Panc1 (cell line): ENCODE results near the gene KCND1. TPM values are rescaled to one million over a fixed set of nuclear protein-coding genes. Genes with fewer than 3 reads are reported as not detected.

ENCODE experiments used
- ATAC-seq: fragments of 200-7000 bp; cut with Tn5 transposase; 2 replicates; pipeline ENCODE4 v1.9.1; 2020; ENCODE audit warnings: mild to moderate bottlenecking, moderate library complexity
- BruUV-seq: library from RNA; stranded (reverse); fragments of 400-500 nt; replicated peaks from 2 replicates; lab custom pipeline; 2021; lab: Mats Ljungman, UMichigan
- CTCF ChIA-PET: fragments of 300-600 bp; sonication (Branson Sonifier 250); formaldehyde crosslinking; loops from one replicate; lab custom pipeline; 2022; ENCODE audit warnings: antibody characterized with exemption; lab: Charles Lee
- POLR2A ChIA-PET: fragments of 300-600 bp; sonication (Branson Sonifier 250); formaldehyde crosslinking; loops from one replicate; lab custom pipeline; 2022; ENCODE audit warnings: antibody characterized with exemption; lab: Charles Lee
- DNase-seq: peaks from one replicate; pipeline ENCODE4 v3.0.0-alpha.2; 2010; ENCODE audit warnings: low read depth, low spot score
- H3K27ac ChIP-seq: 2 replicates; pipeline ENCODE4 v1.5.1; 2011; ENCODE audit warnings: mild to moderate bottlenecking, low read length, inconsistent platforms
- H3K27me3 ChIP-seq: fragments of 200-500 bp; sonication (Bioruptor generic); 2 replicates; pipeline ENCODE4 v1.6.0; 2014; ENCODE audit warnings: low read length, inconsistent platforms; ENCODE audit not compliant: control insufficient read depth, insufficient read depth
- H3K36me3 ChIP-seq: fragments of 200-500 bp; sonication (Bioruptor generic); 2 replicates; pipeline ENCODE4 v1.5.1; 2014; ENCODE audit warnings: inconsistent platforms, mild to moderate bottlenecking, low read length, moderate library complexity; ENCODE audit not compliant: control insufficient read depth, insufficient read depth
- H3K4me1 ChIP-seq: 2 replicates; pipeline ENCODE4 v1.5.1; 2011; ENCODE audit warnings: inconsistent platforms, mild to moderate bottlenecking, low read length, moderate library complexity; ENCODE audit not compliant: control insufficient read depth, insufficient read depth
- H3K4me3 ChIP-seq, 2 experiments: 2 replicates each; pipeline ENCODE4 v1.5.1; 2011 to 2012; ENCODE audit warnings: low read depth in 2 of 2, low read length in 2 of 2, mild to moderate bottlenecking in 2 of 2, inconsistent platforms in 1 of 2, moderate library complexity in 1 of 2
- H3K9me3 ChIP-seq: fragments of 200-500 bp; sonication (Bioruptor generic); 2 replicates; pipeline ENCODE4 v1.5.1; 2014; ENCODE audit warnings: low read depth, mild to moderate bottlenecking, inconsistent platforms, low read length, moderate library complexity; ENCODE audit not compliant: control insufficient read depth, insufficient read depth
- CTCF ChIP-seq: fragments of 450-650 bp; IDR thresholded peaks from 2 replicates; pipeline ENCODE4 v1.5.1; 2017; ENCODE audit warnings: mild to moderate bottlenecking
- POLR2AphosphoS5 ChIP-seq: IDR thresholded peaks from 2 replicates; pipeline ENCODE4 v1.6.1; 2012; ENCODE audit warnings: mild to moderate bottlenecking, low read depth, low read length, moderate library complexity
- REST ChIP-seq, 2 experiments: IDR thresholded peaks; 2 replicates each; pipeline ENCODE4 v1.6.1; 2011 to 2012; ENCODE audit warnings: low read depth in 2 of 2, control low read depth in 1 of 2, low read length in 1 of 2, mild to moderate bottlenecking in 1 of 2, moderate library complexity in 1 of 2; ENCODE audit not compliant: insufficient read depth in 1 of 2
- SIN3A ChIP-seq: IDR thresholded peaks from 2 replicates; pipeline ENCODE4 v1.6.1; 2012; ENCODE audit warnings: low read depth, mild to moderate bottlenecking, low read length, moderate library complexity, borderline replicate concordance; ENCODE audit not compliant: insufficient read depth
- TCF7L2 ChIP-seq: IDR thresholded peaks from 2 replicates; pipeline ENCODE4 v1.6.1; 2011; ENCODE audit warnings: mild to moderate bottlenecking, low read depth, low read length, inconsistent platforms
- in situ Hi-C: cut with HindIII; loops from 2 replicates; pipeline ENCODE4 v1.10.0; 2016; ENCODE audit warnings: low sequenced_read_pairs, low pct_unique_long_range_greater_than_20kb
- intact Hi-C: fragments of 100-400 bp; cut with micrococcal nuclease; formaldehyde crosslinking; loops from one replicate; pipeline ENCODE4 v1.10.0; 2022; ENCODE audit not compliant: unreplicated experiment
- total RNA-seq: library from RNA; stranded (reverse); gene quantifications from one replicate; pipeline ENCODE4 v1.2.1, GENCODE V29; 2021; ENCODE audit not compliant: unreplicated experiment

The KCND1 gene
- total RNA-seq, 1 experiment from 2014 or later, result 5.5 TPM

- peak overlapping the region; percentile 72 for H3K27ac ChIP-seq
- H3K36me3 ChIP-seq, result peaks cover 13% of the 10 kb centered on the region
- no TSS peak for BruUV-seq
- intact Hi-C loops, result no loop called here
- H3K9me3 ChIP-seq, result no peaks in the 10 kb centered on the region
- H3K4me1 ChIP-seq, result peaks cover 8% of the 10 kb centered on the region
- POLR2A ChIA-PET, result no interaction called here
- peak overlapping the region; percentile 76 to 88 for H3K4me3 ChIP-seq
- DNase-seq, result no peak
- H3K27me3 ChIP-seq, result no peaks in the 10 kb centered on the region
- ATAC-seq, result peak; percentile 38
- TF ChIP-seq SIN3A (0 out of 2 replicates have a peak, but pooled peaks have one; percentile 17), CTCF (no peak), POLR2AphosphoS5 (no peak), REST (IDR thresholded peaks at IDR 0.05; ENCODE audit: insufficient read depth in 1 of 2, low read depth in 2 of 2, low read length in 1 of 2) (no peak), TCF7L2 (no peak)
- in situ Hi-C loops, result no loop called here
- CTCF ChIA-PET, result interaction anchor here (0.6 kb wide), 1 partner anchor 43 kb away, joined by 3 read pairs; no protein-coding TSS in a partner anchor
Measured at GRCh38 chrX:48919360-48919841, 52.2 kb downstream of the KCND1 start.

- intact Hi-C loops (no loop called here), in situ Hi-C loops (no loop called here)
- Histone ChIP-seq H3K9me3 (no peaks in the 10 kb centered on the region), H3K4me1 (peaks cover 8% of the 10 kb centered on the region), H3K27me3 (no peaks in the 10 kb centered on the region), H3K36me3 (peaks cover 13% of the 10 kb centered on the region), H3K27ac (peak within 1 kb of the TSS; percentile 94), H3K4me3 (peak within 1 kb of the TSS; percentile 76 to 88)
- no TSS peak for BruUV-seq
- TF ChIP-seq TCF7L2 (peak; percentile 71), POLR2AphosphoS5 (peak; percentile 96), CTCF (no peak), REST (IDR thresholded peaks at IDR 0.05; ENCODE audit: insufficient read depth in 1 of 2, low read depth in 2 of 2, low read length in 1 of 2) (no peak), SIN3A (peak; percentile 63; the same call in 1 of the 2 replicates)
- DNase-seq (no peak), ATAC-seq (peak; percentile 90)
- POLR2A ChIA-PET, result no interaction called here
- CTCF ChIA-PET, result interaction anchor here (0.6 kb wide), 1 partner anchor 43 kb away, joined by 3 read pairs; no protein-coding TSS in a partner anchor
Measured at GRCh38 chrX:48918643-48919340, 52.9 kb downstream of the KCND1 start, which contains the start of gene PIM2. PIM2 (minus strand) TSS chrX:48919024; CDS start chrX:48918834, 190 bp downstream.
